Measurements from ENCODE around the gene EYS.

GRCh38 chr6:63721181-63721580 lies 1985.8 kb downstream of the EYS start:
- TF ChIP-seq POLR2A (IDR thresholded peaks at IDR 0.05; ENCODE audit: extremely low read depth, insufficient read length): no peak
- TF ChIP-seq CTCF (IDR thresholded peaks at IDR 0.05; ENCODE audit: low read depth, low read length): no peak
